HG02870 (cell line): ENCODE measurements around the gene GOLGA5.
"Not testable (repeated sequence)": the region's sequence is repeated elsewhere in the genome, so short reads cannot be mapped to it uniquely, and the experiment has no call there.

Experiments used
- ATAC-seq: cut with Tn5 transposase; IDR thresholded peaks from one replicate; pipeline ENCODE4 v1.9.1; 2021; ENCODE audit warnings: mild to moderate bottlenecking, moderate library complexity; ENCODE audit not compliant: unreplicated experiment

Gene GOLGA5

DNA sequence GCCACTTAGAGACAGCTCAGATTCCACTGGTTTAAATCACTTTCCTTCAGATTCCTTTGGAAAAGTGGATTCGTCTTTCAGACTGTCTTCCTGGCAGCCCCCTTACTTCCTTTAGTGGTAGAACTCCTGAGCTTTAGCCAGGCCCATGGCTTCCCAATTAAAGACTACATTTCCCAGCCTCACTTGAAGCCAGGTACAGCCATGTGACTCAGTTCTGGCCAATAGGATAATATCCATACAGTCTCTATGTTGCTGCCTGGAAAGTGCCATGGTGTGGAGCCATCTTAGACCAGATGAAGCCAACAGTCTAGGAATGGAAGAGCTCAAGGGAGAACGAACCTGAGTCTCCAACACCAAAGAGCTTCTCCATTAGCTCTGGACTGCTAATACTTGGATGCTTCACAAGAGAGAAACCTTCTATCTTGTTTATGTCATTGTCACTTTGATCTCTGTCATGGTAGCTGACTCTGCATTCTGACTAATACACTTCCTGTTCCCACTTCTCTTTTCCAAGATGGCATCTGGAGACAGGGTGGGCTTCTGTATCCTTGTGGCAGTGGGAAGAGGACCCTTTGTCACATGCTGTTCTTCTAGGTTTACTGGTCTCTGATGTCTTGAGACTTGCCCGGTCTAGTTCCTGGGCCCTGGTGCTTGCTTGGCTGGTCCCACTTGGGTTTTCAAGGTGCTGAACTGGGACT is 15.1 kb upstream of the GOLGA5 start:
- ATAC-seq: not testable (repeated sequence)

DNA sequence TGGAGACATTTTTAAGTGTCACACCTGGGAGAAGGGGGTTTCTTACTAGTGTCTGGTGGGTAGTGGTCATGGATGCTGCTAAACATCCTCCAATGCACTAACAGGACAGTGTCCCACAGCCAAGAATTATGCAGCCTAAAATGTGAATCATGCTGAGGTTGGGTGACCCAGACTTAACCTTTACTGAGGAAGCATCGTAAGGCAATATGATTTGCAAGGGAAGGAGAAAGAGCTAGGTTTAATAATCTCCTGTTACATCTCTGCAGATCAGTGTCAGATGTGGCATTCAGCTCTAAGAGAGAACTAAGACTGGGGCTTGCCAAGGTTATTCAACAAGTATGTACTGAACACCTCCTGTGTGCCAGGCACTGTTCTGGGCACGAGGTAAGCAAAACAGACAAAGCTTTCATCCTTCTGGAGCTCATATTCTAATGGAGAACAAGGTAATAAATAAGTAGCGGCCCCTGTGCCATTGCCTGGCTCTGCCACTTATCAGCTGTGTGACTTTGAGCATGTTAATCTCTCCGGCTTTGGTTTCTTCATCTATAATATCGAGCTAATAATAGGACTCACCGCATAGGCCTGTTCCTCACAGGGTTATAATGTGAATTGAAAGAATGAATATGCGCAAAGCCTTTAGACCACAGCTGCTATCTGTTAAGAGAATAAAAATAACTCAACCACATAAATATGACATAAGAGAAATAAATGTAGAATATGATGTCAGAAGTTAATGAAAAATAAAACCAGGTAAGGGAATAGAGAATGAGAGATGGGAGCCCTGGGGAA is 13.5 kb upstream of the GOLGA5 start:
- no peak for ATAC-seq

DNA sequence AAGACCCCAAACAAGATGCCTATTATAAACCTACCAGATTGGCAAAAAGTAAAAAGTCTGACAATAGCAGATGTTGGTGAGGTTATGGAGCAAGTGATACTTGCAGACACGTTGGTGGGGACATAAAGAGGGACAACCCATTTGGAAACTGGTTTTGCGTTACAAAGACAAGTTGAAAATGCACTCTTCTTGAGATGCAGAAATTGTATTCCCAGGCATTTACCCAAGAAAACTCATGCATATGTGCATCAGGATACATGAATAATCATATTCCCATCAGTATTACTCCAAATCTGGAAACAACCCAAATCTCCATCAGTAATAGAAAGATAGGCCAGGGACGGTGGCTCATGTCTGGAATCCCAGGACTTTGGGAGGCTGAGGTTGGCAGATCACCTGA is 12.8 kb upstream of the GOLGA5 start:
- no peak for ATAC-seq

GRCh38 chr14:92783813-92784431 is 10.2 kb upstream of the GOLGA5 start:
- ATAC-seq: no peak

- ATAC-seq: no peak
Observed at GRCh38 chr14:92785667-92786426, 8.3 kb upstream of the GOLGA5 start.

DNA sequence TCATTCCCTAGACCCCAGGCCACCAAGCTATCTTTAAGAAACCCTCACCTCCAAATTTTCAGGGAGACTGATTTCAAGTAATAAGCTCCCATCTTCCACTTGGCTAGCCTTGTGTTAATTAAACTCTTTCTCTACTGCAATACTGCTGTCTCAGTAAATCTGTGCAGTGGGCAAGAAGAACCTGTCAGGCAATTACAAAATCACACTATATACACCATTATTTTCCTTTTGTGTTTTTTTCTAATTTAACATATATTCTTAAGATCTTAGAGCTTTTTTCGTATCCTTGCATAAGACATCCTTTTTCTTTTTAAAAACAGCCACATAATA is 7.7 kb upstream of the GOLGA5 start:
- no peak for ATAC-seq

GRCh38 chr14:92787554-92787953 is 6.6 kb upstream of the GOLGA5 start:
- no peak for ATAC-seq

DNA sequence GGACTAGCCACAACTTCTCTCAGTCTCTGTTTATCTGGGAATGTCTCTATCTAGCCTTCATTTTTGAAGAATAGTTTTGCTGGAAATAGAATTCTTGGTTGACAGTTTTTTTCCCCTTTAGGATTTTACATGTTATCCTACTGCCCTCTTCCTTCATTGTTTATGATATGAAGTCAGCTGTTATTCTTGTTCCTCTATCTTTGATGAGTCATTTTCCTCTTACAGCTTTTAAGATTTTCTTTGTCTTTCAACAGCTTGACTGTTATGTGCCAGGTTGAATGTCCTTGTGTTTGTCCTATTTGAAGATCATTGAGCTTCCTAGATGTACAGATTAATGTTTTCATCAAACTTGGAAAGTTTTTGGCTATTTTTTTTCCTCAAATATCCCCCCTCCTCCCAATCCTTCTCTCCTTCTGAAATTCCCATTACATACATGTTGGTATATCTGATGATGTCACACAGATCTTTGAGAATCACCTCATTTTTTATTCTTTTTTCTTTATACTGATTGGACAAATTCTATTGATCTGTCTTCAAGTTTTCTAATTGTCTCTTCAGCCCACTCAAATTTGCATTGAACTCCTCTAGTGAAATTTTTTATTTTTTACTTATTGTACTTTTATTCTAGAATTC is 4.5 kb upstream of the GOLGA5 start:
- no peak for ATAC-seq

DNA sequence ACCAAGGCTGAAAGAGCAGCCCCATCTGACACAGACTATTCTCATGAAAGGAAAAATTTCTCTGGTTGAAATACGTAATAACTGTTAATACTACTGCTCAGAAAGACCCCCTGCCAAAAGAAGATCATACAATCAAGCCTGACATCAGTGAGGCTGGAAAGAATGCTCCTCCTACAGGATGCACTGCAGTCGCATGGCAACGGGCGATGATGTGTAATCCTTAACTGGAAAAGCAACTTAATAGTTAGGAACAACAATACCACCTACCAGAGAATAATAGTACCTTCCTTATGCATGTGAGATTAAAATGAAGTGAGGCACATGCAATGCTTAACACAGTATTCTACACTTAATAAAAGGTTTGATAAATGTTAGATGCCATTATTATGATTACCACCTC is 1.2 kb upstream of the GOLGA5 start:
- ATAC-seq: no peak

- ATAC-seq: no peak
Observed at GRCh38 chr14:92794547-92794941, 439 bp downstream of the GOLGA5 start.

DNA sequence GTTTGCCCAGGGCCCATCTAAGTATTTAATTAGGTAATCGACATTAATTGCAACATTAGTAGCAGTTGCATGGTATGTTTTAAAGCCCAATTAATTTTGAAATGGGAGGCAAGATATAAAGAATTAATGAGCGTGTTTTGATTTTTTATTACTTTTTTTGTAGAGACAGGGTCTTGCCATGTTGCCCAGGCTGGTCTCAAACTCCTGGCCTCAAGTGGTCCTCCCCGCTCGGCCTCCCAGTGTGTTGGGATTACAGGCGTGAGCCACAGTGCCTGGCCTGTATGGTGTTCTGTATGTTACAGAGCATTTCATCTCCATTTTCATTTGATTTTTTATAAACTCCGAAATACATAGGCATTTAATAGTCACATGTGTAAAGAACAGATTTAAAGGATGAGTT is 856 bp downstream of the GOLGA5 start:
- no peak for ATAC-seq

GRCh38 chr14:92797935-92798653 is 4.0 kb downstream of the GOLGA5 start:
- no peak for ATAC-seq

DNA sequence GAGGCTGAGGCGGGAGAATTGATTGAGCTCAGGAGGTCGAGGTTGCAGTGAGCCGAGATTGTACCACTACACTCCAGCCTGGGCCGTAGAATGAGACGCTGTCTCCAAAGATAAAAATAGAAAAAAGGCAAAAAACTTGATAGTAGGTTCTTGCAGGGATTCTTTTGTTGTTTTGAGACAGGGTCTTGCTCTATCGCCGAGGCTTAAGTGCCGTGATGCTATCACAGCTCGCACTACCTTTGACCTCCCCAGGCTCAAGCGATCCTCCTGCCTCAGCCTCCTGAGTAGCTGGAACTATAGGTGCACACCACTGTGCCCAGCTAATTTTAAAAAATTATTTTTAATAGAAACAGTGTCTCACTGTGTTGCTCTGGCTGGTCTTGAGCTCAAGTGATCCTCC is 4.7 kb downstream of the GOLGA5 start:
- ATAC-seq: no peak

GRCh38 chr14:92800012-92800411 is 5.9 kb downstream of the GOLGA5 start:
- no peak for ATAC-seq

- no peak for ATAC-seq
Observed at GRCh38 chr14:92800525-92800924, 6.4 kb downstream of the GOLGA5 start.

DNA sequence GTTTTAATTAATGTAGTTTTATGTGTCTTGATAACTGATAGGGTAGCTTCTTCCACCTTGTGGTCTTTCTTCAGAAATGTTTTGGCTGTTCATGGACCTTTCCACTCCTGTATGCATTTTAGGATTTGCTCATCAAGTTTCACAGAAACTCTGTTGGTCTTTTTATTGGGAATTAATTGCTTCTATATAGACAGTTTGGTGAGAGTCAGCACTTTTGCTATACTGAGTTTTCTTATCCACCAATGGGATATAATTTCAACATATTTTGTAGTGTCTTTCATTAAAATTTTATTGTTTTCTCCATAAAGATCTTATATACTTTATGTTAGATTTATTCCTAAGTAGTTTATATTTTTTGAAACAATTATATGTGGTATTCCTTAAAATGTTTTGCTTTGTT is 7.8 kb downstream of the GOLGA5 start:
- ATAC-seq: no peak

DNA sequence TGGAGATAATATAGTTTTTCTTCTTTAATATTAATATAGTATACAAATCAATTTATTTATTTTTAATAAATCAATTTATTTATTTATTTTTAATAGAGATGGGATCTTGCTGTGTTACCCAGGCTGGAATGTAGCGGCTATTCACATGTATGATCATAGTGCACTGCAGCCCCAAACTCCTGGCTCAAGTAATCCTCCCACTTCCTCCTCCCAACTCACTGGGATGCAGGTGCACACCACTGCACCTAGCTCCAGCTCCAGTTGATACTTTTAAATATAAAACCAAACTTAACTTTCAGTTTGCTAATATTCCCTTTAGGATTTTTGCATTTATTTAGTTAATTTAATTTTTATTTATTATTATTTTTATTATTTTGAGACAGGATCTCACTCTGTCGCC is 8.6 kb downstream of the GOLGA5 start:
- ATAC-seq: no peak

GRCh38 chr14:92813201-92813600 is 19.1 kb downstream of the GOLGA5 start:
- ATAC-seq: no peak

DNA sequence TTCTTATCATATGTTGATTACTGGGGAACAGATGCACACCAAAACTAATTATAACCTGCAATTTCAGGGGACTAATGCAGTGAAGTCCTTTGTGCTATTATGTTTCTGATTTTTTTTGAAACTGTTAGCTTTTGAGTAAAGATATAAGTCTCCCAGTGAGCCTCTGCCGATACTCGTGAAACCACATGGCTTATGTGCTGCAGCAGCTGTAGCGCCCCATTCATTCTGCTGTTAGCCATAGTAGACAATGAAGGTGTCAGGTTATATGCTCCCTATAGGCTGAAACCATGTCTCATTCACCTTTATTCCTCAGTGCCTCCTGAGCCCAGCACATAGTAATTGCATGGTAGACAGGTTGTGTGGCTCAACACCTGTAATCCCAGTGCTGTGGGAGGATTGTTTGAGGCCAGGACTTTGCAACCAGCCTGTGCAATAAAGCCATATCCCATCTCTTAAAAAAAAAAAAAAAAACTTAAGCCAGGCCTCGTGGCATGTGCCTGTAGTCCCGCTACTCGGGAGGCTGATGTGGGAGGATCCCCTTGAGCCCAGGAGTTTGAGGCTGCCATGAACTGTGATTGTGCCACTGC is 25.0 kb downstream of the GOLGA5 start:
- ATAC-seq: no peak
